IPS-18a (cell line): ENCODE data around the gene WIPF3.

ENCODE experiments used
- H3K27ac ChIP-seq: one replicate; pipeline ENCODE4 v1.5.1; 2013; ENCODE audit warnings: low read length
- H3K27me3 ChIP-seq: one replicate; pipeline ENCODE4 v1.6.1; 2013; ENCODE audit warnings: mild to moderate bottlenecking, low read length; ENCODE audit not compliant: control insufficient read depth, insufficient read depth
- H3K36me3 ChIP-seq: one replicate; pipeline ENCODE4 v1.6.1; 2013; ENCODE audit warnings: low read depth, low read length; ENCODE audit not compliant: control insufficient read depth
- H3K4me1 ChIP-seq: one replicate; pipeline ENCODE4 v1.6.1; 2013; ENCODE audit warnings: low read depth, low read length; ENCODE audit not compliant: control insufficient read depth
- H3K4me3 ChIP-seq: one replicate; pipeline ENCODE4 v1.5.1; 2013; ENCODE audit warnings: low read length
- H3K9ac ChIP-seq: one replicate; pipeline ENCODE4 v1.6.1; 2013; ENCODE audit warnings: mild to moderate bottlenecking, low read length, moderate library complexity
- H3K9me3 ChIP-seq: one replicate; pipeline ENCODE4 v1.6.1; 2013; ENCODE audit warnings: low read depth, low read length; ENCODE audit not compliant: control insufficient read depth

Gene WIPF3

DNA sequence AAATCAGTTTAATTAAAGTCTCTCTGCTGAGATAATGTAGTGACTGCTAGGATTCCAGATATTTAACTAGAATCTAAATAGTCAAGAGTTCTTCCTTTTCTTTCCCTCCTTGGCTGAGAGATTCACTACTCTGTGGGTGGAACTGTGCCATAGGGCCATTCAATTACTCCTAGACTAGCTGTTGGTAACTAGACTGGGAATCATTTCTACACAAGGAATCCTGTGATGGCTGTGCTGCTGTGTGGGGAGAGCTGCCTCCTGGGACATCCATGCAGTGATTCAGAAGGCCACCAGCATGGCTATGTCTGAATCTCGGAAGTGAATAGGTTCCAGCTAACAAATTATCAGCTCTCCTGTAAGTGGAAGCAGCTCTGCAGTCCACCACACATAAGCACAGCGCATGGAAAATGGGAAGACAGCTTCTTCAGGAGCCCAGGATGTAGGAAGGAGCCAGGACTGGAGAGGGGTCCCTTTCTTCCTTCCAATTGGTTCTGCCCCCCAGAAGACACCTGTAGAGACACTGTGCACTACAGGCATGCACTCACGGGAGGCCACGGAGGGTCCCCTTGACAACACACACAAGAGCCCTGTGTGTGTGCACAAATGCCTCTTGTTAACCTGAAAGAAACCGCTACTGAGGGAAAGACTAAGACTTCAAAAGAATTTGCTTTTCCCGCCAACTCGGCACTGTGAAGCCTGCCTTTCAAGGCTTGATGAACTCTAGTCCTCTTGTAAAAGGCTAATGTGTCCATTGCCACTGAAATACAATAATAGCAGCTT lies 116.8 kb downstream of the WIPF3 start:
- Histone ChIP-seq H3K27me3 (no peaks in the 10 kb centered on the region), H3K4me1 (no peaks in the 10 kb centered on the region), H3K4me3 (no peak overlapping the region), H3K27ac (no peak overlapping the region), H3K9me3 (no peaks in the 10 kb centered on the region), H3K36me3 (no peaks in the 10 kb centered on the region), H3K9ac (no peak overlapping the region)

DNA sequence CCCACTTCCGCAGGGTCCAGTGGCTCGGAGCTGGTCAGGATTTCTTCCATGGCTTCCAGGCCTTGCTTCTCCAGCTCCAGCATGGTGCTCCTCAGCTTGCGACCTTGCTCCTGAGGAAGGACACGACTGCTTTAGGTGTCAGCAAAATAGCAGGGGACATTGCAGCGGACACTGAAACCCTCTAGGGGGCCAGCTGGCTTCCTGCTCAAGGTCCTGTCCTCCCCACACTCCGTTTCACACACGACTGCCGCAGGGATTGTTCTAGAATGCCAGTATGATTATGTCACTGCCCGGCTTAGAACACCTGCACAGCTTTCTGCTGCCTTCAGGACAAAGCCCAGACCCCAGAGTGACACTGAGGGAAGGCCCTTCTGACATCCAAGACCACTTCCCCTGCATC lies 117.7 kb downstream of the WIPF3 start:
- no peak overlapping the region for H3K27ac ChIP-seq
- H3K27me3 ChIP-seq, result no peaks in the 10 kb centered on the region
- no peaks in the 10 kb centered on the region for H3K9me3 ChIP-seq
- no peaks in the 10 kb centered on the region for H3K4me1 ChIP-seq
- H3K9ac ChIP-seq, result no peak overlapping the region
- no peaks in the 10 kb centered on the region for H3K36me3 ChIP-seq
- no peak overlapping the region for H3K4me3 ChIP-seq

DNA sequence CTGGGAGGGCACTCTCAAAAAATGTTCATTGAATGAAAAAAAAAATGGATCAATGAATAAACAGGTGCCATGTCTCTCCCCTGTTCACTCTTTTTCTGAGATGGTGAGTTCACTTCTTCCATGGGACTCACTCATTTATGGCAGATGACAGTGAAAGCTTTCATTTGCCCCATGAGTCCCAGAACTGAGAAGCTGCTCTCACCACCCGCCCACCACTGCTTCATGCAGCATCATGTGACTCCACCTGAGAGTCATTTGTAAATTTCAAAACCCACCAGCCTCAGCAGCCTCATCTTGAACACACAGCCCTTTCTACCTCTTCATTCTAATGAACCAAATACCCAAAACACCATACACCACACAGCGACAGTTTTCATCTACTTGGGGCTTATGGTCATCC lies 118.4 kb downstream of the WIPF3 start:
- Histone ChIP-seq H3K36me3 (no peaks in the 10 kb centered on the region), H3K9ac (no peak overlapping the region), H3K4me1 (no peaks in the 10 kb centered on the region), H3K27ac (no peak overlapping the region), H3K27me3 (no peaks in the 10 kb centered on the region), H3K4me3 (no peak overlapping the region), H3K9me3 (no peaks in the 10 kb centered on the region)

DNA sequence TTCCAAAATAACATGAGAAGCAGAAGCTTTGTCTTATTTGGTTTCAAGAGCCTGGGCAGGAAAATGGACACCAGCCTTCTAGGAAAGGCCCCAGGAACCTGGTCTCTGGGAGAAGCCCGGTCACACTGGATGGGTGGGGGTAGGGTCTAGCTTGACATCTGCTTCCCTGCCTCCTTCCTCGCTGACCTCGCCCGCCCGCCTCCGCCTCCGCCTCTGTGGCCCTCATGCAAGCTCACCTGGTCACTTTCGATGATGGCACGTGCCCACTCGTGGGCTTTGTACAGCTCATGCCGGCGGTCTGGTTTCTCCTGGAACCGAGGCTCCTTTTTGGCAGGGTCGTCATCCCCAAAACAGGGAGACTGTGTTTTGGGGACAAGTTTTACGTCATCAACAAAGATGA lies 119.9 kb downstream of the WIPF3 start:
- H3K27me3 ChIP-seq, result no peaks in the 10 kb centered on the region
- H3K36me3 ChIP-seq, result peaks cover 3% of the 10 kb centered on the region
- no peaks in the 10 kb centered on the region for H3K9me3 ChIP-seq
- H3K4me1 ChIP-seq, result no peaks in the 10 kb centered on the region
- no peak overlapping the region for H3K4me3 ChIP-seq
- H3K27ac ChIP-seq, result no peak overlapping the region
- no peak overlapping the region for H3K9ac ChIP-seq

DNA sequence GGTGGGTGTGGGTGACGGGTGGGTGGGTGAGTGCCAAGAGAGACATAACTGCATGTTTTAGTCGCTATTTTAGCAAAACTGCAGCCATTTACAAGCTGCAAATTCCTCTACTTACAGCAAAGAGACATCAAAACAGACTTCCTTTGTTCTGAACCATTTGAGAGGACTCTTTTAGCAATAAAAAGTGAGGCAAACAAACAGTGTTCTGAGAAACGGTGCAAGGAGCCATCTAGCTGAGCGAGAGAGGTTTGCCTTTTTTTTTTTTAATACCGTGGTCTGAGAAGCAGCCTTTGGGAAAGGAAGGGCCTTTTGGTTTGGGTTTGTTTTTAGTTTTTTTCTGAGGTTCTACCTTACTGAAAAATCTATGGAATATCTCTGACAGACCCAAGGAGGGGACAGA lies 120.4 kb downstream of the WIPF3 start:
- Histone ChIP-seq H3K4me3 (no peak overlapping the region), H3K36me3 (peaks cover 4% of the 10 kb centered on the region), H3K27ac (no peak overlapping the region), H3K9ac (no peak overlapping the region), H3K4me1 (no peaks in the 10 kb centered on the region), H3K27me3 (no peaks in the 10 kb centered on the region), H3K9me3 (no peaks in the 10 kb centered on the region)

DNA sequence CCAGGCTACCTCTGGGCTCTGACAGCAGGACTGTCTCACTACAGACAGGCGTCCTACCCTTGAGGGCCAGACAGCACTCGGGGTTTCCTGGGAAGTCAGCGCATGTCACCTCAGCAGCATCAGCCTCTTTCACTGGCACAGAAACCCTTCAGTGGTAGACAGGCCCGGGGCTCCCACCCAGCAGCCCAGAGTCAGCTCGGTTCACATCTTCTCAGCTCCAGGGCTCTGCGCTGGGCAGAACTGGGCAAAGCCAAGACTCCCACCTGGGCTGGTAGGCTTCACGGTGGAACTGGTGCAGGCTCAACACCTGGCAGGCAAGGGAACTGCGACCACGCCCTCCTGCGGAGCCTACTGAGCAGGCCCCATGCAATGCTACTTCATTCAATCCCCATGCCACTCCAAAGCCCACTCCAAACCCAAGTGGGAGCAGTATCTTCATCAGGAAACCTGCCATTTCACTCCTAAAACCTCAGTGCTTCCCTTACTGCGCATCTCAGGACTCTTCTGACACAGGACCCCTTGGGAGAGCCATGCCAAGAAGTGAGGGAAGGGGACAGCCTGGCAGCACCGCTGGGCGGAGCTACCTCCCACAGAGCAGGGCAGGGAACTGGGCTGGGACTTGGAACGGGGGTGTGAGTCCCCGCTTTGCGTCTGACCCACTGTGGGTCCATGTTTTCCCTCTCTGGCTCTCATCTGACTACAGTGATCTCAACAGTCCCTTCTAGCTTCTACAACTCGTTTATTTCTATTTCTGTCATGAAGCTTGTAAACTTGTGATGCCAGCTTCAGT lies 122.9 kb downstream of the WIPF3 start:
- H3K27ac ChIP-seq, result no peak overlapping the region
- no peak overlapping the region for H3K9ac ChIP-seq
- H3K9me3 ChIP-seq, result no peaks in the 10 kb centered on the region
- no peak overlapping the region for H3K4me3 ChIP-seq
- H3K4me1 ChIP-seq, result no peaks in the 10 kb centered on the region
- H3K27me3 ChIP-seq, result no peaks in the 10 kb centered on the region
- H3K36me3 ChIP-seq, result peaks cover 4% of the 10 kb centered on the region

DNA sequence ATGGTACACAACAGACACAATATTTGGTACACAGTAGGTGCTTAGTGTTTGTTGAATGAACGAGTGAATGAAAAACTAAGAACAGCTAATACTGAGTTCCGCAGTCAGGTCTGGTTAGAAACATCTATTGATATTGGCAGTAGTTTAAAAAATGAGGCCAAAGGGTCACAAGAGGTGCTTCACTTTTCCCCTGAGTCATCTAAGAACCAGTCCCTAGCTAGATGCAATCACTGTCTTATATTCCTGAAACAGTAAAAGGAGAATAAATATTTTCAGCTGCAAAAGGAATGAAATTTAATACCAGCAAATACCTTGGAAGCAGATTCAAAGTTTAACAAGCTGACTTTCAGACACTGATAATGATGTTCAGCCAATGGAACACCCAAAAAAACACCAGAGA lies 128.8 kb downstream of the WIPF3 start:
- H3K9ac ChIP-seq, result no peak overlapping the region
- H3K36me3 ChIP-seq, result peaks cover 22% of the 10 kb centered on the region
- H3K4me3 ChIP-seq, result no peak overlapping the region
- no peak overlapping the region for H3K27ac ChIP-seq
- no peaks in the 10 kb centered on the region for H3K9me3 ChIP-seq
- H3K27me3 ChIP-seq, result no peaks in the 10 kb centered on the region
- no peaks in the 10 kb centered on the region for H3K4me1 ChIP-seq

DNA sequence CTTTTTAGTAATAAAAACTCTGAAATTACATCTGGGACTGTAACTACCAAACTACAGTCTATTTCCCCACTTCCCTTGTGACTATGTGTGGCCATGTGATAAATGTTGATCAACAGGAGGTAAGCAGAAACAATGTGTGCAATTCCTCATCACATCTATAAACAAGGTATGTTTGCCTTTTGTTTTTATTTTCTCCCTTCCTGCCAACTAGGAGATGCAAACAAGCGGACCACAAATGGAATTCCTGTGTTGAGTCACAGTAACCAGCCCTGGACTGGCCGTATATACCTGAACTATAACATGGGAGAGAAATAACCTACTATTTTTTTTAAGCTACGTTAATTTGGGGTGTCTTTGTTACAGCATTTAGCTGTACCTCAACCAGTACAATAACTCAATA lies 130.8 kb downstream of the WIPF3 start:
- H3K4me3 ChIP-seq, result no peak overlapping the region
- no peaks in the 10 kb centered on the region for H3K4me1 ChIP-seq
- H3K9me3 ChIP-seq, result no peaks in the 10 kb centered on the region
- H3K27me3 ChIP-seq, result no peaks in the 10 kb centered on the region
- no peak overlapping the region for H3K9ac ChIP-seq
- no peak overlapping the region for H3K27ac ChIP-seq
- H3K36me3 ChIP-seq, result peaks cover 25% of the 10 kb centered on the region

DNA sequence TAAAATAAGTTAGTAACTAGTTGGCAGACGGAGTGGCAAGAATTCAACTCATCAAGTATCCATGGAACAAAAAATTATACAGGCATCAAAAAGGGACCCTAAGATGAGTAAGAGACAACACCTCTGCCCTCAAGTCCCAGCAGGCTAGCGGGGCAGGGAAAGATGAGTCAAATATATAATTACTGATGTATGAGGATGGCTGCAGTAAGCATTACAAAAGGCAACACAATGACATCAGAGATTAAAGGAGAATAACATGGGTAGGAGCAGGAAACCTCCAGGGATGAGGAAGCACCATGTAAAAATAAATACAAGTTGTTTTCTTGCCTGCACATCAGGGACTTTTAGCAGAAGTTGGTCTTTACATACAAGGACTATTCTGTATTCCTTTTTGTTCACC lies 133.9 kb downstream of the WIPF3 start:
- Histone ChIP-seq H3K9me3 (no peaks in the 10 kb centered on the region), H3K27me3 (no peaks in the 10 kb centered on the region), H3K36me3 (peaks cover 41% of the 10 kb centered on the region), H3K9ac (no peak overlapping the region), H3K4me3 (no peak overlapping the region), H3K27ac (no peak overlapping the region), H3K4me1 (no peaks in the 10 kb centered on the region)

DNA sequence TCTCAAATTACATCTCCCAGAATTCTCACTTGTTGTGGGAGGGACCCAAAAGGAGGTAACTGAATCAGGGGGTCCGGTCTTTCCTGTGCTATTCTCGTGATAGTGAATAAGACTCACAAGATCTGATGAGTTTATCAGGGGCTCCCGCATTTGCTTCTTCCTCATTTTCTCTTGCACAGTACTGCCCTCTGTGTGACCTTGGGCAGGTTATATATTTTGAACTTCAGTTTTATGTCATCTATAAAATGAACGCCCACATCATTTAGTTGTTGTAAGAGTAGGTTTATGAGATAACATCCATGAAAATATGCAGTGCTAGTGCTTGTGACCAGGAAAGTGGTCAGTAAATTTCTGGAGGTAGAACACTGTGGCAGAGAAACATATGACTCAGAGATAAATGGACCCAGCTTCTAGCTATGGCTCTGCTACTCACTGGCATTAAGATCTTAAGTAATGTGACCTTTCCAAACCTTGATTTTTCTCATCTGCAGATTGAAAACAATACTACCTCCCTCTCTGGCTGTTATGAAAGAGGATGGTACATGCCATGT lies 139.0 kb downstream of the WIPF3 start:
- H3K36me3 ChIP-seq, result peaks cover 24% of the 10 kb centered on the region
- no peaks in the 10 kb centered on the region for H3K27me3 ChIP-seq
- no peaks in the 10 kb centered on the region for H3K9me3 ChIP-seq
- H3K4me3 ChIP-seq, result no peak overlapping the region
- H3K4me1 ChIP-seq, result no peaks in the 10 kb centered on the region
- H3K27ac ChIP-seq, result no peak overlapping the region
- H3K9ac ChIP-seq, result no peak overlapping the region

DNA sequence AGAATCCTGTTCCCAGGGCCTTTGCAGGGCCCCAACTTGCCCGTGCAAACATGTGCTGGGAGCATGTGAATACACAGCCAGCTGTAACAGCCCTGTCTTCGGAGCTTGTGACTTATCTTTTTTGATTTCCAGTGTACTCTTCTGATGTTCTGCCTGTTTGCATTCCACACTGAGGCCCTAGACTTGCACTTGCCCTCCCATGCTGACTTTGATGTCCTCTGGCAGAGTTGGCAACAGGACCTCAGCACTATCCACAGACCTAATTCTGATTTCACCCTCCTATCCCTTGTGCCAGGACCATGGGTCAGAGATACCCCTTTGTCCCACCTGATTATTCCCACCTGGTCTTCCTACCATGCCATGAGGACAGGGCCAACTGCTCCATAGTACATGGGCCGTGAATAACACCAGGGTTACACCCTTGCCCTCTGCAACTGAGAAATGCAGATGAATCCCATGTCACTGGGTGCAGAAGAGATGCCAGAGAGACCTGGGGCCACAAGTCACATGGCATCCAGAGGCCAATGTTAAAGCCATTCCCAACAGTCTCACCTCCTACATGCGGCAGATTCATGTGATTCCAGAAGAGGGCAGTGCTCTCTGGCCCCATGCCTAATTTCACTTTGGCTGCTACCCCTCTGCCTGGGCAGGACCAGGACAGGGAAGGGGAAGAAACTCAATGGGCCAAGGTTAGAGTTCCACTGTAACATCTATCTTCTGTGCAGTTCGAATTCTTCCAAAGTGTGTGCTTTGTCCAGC lies 140.3 kb downstream of the WIPF3 start:
- H3K9me3 ChIP-seq, result no peaks in the 10 kb centered on the region
- H3K9ac ChIP-seq, result no peak overlapping the region
- H3K4me3 ChIP-seq, result no peak overlapping the region
- H3K4me1 ChIP-seq, result no peaks in the 10 kb centered on the region
- H3K27me3 ChIP-seq, result no peaks in the 10 kb centered on the region
- no peak overlapping the region for H3K27ac ChIP-seq
- H3K36me3 ChIP-seq, result peaks cover 20% of the 10 kb centered on the region
